ENCODE measurements around the gene SNX27.
"Not testable (repeated sequence)": the region's sequence is repeated elsewhere in the genome, so short reads cannot be mapped to it uniquely, and the experiment has no call there.

The SNX27 gene

DNA sequence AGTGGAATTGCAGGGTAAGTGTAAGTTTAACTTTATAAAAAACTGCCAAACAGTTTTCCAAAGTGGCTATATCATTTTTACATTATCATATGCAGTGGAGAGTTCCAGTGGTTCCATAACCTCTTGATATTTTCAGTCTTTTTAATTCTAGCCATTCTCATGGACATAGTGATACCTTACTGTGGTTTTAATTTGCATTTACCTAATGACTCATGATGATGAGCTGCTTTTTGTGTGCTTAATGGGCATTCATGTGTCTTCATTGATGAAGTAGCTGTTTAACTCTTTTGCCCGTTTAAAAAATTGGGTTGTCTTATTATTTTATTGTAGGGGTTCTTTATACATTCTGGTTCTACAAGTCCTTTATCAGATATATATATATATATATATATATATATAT lies 29.4 kb downstream of the SNX27 start:
- no peak for DNase-seq

GRCh38 chr1:151643085-151643484 lies 31.2 kb downstream of the SNX27 start:
- not testable (repeated sequence) for DNase-seq

DNA sequence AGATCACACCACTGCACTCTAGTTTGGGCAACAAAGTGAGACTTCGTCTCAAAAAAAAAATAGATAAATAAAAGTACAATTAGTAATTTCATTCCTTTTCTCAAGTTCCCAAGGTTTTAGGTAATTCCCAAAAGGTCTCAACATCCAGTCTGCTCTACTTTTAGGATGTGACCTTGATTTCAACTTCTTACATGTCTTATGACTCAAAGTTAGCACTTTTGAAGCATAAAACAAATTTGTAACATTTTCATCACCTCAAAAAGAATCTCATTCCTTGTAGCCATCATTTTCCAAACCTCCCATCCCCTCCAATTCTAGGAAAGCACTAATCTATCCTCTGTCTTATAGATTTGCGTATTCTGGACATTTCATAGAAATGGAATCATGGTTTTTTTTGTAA lies 32.2 kb downstream of the SNX27 start:
- no peak for DNase-seq

- no peak for DNase-seq
Observed at GRCh38 chr1:151653397-151653796, 41.5 kb downstream of the SNX27 start.

- no peak for DNase-seq
Observed at GRCh38 chr1:151655371-151655770, 43.5 kb downstream of the SNX27 start.

DNA sequence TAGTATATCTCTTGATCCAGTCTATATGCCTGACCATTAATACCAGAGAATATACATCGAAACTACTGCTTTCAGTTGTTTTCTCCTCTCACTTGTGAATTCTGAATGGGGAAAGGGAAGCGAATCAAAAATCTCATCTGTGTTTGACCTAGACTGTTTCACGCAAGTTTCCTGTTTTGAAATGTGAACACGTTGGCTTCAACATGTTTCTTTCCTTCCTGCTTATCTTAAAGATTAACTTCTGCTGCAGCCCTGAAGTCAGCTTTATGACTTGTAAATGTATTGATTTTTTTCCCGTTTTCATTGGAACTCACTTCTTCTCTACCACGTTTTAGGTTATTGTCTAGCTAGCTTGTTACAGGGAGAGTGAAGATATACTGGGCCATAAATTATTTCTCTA lies 49.9 kb downstream of the SNX27 start:
- DNase-seq: no peak

DNA sequence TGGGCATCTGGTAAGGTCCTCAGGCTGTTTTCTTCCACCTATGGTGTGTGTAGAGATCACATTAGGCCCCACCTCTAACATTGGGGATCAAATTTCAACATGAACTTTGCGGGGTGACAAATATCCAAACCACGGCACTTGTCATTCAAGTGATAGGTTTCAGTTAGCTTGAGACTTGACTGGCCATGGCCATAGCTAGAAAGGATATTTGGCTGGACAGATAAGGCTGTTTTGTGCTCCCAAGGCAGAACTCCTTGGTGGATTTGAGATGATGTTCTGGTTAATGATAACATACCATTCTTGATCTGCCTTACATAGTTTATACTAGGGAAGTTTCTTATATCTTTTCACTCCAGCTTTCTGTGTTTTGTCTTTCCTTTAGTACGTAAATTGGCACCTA lies 56.2 kb downstream of the SNX27 start:
- no peak for DNase-seq

- not testable (repeated sequence) for DNase-seq
Observed at GRCh38 chr1:151670036-151670675, 58.3 kb downstream of the SNX27 start.

DNA sequence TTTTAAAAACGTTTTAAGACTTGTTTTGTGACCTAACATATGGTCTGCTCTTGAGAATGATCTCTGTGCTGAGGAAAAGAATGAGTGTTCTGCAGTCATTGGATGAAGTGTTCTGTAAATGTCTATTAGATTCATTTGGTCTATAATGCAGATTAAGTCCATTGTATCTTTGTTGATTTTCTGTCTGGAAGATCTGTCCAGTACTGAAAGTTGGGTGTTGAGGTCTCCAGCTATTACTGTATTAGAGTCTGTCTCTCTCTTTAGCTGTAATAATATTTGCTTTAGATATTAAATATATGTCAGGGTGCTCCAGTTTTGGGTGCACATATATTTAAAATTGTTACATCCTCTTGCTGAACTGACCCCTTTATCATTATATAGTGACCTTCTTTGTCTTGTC lies 61.6 kb downstream of the SNX27 start:
- no peak for DNase-seq

DNA sequence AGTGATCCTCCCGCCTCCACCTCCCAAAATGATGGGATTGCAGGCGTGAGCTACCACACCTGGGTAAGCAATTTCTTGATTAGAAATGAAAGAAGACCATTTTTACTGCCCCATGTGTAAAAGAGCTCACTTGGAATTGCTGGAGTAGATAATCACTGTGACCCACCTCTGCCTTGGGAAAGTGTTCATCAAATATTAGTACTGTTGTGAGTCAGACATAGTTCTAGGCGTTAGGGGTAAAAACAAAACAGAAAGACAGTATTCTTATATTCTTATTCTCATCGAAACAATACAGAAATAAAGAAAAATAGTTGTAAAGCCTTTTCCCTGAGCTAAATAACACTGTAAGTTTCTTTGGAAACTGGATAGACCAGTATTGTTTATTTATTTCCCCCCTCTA lies 68.5 kb downstream of the SNX27 start:
- DNase-seq: no peak

GRCh38 chr1:151680826-151681225 lies 69.0 kb downstream of the SNX27 start:
- DNase-seq: no peak

DNA sequence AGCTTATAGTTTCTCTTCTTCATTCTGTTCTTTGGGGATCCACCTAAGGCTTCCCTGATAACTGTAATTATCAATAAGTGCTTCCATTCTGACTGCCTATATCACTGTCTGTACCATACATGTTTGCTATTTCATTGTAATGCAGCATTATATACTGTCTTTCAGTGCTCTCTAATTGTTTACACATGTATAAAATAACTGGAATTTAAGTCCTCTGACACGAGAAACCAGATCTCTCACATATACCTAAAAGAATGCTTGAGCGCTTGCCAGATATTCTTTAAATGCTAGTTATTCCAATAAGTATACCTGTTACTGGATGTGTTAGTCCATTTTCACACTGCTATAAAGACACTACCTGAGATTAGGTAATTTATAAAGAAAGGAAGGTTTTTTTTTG lies 70.1 kb downstream of the SNX27 start:
- DNase-seq: no peak

DNA sequence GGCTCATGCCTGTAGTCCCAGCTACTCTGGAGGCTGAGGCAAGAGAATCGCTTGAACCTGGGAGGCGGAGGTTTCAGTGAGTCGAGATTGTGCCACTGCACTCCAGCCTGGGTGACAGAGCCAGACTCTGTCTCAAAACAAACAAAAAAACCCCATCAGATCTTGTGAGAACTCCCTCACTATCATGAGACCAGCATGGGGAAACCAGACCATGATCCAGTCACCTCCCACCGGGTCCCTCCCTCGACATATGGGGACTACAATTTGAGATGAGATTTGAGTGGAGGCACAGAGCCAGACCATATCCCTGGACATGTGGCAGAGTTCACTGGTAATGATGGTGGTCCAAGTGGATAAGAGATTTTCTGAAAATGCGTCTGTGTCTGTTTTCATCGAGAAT lies 71.1 kb downstream of the SNX27 start:
- not testable (repeated sequence) for DNase-seq

DNA sequence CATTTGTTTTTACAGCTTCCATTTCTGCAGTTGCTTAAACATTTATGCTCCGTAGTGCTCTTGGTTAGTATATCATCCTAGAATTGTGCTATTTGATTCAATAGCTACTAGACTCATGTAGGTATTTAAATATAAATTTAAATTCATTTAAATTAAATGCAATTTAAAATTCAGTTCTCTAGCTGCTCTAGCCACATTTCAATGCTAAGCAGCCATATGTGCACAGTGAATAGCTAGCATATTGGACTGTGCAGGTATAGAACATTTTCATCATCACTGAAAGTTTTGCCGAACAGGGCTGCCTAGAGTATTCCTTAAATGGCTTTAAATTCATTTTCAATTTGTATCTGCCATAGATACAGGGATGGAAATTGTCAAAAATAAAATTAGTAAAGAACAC lies 72.3 kb downstream of the SNX27 start:
- DNase-seq: no peak

DNA sequence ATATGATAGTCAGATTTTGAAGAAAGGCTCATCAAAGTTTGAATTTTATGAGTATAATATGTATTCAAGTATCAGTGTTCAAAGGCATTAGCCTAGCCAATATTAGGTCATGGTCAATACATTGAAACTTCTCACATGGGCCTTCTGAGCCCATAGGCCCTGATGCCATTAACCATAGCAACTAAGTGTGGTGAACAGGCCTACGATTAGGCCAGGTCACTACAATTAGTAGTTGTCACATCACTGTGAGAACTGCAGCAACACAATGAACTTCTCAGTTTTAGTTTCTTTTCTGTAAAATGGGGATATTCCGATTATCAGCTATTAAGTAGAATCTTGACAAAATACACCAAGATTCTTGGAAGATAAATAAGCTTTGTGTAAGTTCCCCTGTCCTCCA lies 74.7 kb downstream of the SNX27 start:
- DNase-seq: no peak

DNA sequence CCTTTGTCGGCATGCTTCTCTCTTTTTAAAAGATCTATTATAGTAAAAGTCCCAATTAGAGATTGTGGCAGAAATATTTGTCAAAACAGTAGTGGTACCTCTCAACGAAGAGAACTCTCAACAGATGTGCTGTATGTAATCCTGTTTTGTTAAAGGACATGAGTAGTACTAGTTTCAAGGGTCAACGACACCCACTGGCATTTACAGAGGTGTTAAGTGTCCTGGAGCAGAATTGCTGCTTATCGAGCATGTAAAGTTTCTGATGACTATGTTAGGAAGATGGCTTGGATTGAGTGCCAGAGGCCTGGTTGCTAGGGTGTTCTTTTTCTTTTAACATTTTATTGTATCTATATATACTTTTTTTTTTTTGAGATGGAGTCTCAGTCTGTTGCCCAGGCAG lies 77.6 kb downstream of the SNX27 start:
- no peak for DNase-seq

DNA sequence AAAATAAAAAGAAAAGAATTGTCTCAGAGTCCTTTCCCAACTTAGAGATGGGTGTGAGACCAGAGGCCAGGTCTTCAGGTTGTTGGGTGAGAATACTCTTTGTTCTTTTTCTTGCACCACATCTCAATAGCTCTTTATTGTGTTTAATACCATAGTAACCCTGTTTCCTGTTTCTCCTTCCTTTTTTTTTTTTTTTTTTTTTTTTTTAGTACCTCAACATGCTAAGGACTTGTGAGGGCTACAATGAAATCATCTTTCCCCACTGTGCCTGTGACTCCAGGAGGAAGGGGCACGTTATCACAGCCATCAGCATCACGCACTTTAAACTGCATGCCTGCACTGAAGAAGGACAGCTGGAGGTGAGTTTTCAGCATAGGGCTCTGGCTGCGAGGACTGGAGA lies 80.4 kb downstream of the SNX27 start:
- no peak for DNase-seq

- peak in 1 of 2 experiments; percentile 41 for DNase-seq
Observed at GRCh38 chr1:151693057-151693651, 81.3 kb downstream of the SNX27 start.

DNA sequence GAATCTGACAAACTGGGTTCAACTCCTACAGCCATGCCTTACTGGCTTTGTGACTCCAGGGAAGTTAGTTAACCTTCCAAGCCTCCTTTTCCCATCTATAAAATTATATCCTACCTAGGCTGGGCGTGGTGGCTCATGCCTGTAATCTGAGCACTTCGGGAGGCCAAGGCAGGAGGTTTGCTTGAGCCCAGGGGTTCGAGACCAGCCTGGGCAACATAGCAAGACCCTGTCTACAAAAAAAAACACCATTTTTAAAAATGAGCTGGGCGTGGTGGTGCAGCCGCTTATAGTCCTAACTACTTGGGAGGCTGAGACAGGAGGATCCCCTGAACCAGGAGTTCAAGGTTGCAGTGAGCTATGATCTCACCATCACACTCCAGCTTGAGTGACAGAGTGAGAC lies 89.7 kb downstream of the SNX27 start:
- no peak for DNase-seq

GRCh38 chr1:151702936-151703335 lies 91.1 kb downstream of the SNX27 start:
- no peak for DNase-seq

DNA sequence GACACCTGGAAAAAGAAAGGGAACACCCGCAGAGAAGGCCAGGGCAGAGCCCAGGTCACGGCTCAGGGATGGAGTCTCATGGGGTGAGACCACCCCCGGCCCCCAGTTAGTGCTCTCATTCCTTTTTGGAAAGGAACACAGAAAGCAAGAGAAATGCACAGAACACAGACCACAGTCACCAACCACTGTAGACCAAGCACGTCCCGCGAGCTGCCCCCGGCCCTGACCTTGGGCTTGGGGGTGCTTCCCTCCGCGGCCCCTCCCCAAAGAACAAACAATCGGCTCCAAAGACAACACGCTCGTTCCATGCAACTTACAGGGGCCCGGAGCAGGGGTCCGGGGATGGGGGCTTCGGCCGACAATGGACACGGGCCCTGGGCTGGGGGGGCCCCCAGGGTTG lies 92.0 kb downstream of the SNX27 start:
- no peak for DNase-seq

DNA sequence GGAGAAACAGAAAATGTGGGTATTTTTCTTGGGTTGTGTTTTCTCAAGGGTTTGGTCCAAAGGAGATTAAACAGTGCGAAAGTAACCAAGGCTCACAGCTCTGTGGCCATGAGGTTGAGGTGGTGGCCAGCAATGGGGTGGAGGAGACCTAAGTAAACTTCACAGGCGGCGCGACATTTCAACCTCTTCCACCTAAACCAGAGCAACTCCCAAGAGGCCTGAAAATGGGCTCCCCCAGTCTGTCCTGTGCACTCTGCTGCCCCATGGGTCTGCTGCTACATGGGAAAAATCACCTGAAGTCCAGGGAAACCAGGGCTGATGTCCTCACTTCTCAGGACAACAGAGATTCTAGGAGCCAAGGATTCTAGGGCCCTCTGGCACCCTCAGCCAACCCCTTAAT lies 92.4 kb downstream of the SNX27 start:
- no peak for DNase-seq

DNA sequence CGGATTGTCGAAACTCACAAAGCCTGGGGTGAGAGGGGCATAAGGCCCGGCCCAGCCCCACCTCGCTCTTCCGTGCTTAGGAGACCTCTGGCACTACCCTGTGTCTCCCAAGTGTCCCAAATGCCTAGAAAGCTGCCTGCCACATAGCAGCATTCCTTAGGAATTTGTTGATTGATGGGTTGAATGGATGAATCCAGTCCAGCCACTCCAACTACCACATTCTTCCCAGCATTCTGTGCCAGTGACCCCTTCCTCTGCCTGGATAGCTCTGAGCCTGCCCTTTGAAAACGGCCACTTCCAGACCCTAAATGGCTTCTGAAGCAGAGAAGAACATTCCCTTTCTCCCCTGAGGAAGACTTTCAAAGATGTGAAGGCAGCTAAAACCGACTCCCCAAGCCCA lies 93.3 kb downstream of the SNX27 start:
- no peak for DNase-seq

- DNase-seq: no peak
Observed at GRCh38 chr1:151705753-151706463, 94.1 kb downstream of the SNX27 start.

Measured in NCI-H187 (cell line).